Suprapubic skin (tissue), 4 donors: ENCODE data around the gene PHF12.

ENCODE experiments used
- EP300 ChIP-seq: sonication (generic); formaldehyde crosslinking; IDR thresholded peaks from one replicate; pipeline ENCODE4 v1.6.1; 2017; ENCODE audit warnings: antibody characterized with exemption
- POLR2A ChIP-seq, 2 donors: fragments of 450-650 bp; IDR thresholded peaks; one replicate each; pipeline ENCODE4 v1.6.1; 2017; ENCODE audit warnings: antibody characterized with exemption in 2 of 2, mild to moderate bottlenecking in 2 of 2, moderate library complexity in 2 of 2
- POLR2AphosphoS5 ChIP-seq, 3 donors: sonication (generic); formaldehyde crosslinking; IDR thresholded peaks; one replicate each; pipeline ENCODE4 v1.6.1; 2017; ENCODE audit warnings: antibody characterized with exemption in 3 of 3
- TF ChIP-seq, protein P1 (sequence below), 2 donors: fragments of 200-600 bp in 1 of 2; fragments of 450-650 bp in 1 of 2; sonication (generic) in 1 of 2; IDR thresholded peaks; one replicate each; pipeline ENCODE4 v1.5.1; 2016 to 2019; ENCODE audit warnings: antibody characterized with exemption in 2 of 2, mild to moderate bottlenecking in 1 of 2, moderate library complexity in 1 of 2

DNA sequence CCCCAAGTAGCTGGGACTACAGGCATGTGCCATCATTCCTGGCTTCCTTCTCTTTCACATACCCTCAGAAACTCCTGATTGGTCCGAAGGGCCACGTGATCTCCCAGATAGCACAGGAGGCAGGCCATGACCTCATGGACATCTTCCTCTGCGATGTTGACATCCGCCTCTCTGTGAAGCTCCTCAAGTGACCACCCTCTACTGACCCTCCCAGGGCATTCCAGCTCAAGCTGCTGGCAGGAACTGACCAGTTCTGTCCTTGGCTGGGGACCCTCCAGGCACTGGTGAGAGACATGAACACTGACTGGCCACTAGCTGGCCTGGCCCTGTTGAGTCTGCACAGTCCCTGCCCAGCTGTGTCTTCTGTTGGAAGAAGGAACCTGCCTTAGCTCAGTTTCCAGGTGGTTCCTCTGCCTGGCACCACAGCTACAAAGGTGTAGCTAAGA is 90.9 kb downstream of the PHF12 start:
- TF ChIP-seq, protein P1, sequence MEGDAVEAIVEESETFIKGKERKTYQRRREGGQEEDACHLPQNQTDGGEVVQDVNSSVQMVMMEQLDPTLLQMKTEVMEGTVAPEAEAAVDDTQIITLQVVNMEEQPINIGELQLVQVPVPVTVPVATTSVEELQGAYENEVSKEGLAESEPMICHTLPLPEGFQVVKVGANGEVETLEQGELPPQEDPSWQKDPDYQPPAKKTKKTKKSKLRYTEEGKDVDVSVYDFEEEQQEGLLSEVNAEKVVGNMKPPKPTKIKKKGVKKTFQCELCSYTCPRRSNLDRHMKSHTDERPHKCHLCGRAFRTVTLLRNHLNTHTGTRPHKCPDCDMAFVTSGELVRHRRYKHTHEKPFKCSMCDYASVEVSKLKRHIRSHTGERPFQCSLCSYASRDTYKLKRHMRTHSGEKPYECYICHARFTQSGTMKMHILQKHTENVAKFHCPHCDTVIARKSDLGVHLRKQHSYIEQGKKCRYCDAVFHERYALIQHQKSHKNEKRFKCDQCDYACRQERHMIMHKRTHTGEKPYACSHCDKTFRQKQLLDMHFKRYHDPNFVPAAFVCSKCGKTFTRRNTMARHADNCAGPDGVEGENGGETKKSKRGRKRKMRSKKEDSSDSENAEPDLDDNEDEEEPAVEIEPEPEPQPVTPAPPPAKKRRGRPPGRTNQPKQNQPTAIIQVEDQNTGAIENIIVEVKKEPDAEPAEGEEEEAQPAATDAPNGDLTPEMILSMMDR (IDR thresholded peaks at IDR 0.05) = no peak
- TF ChIP-seq POLR2A (IDR thresholded peaks at IDR 0.05) = no peak
- TF ChIP-seq POLR2AphosphoS5 (IDR thresholded peaks at IDR 0.05) = no peak
- TF ChIP-seq EP300 = no peak
